ENCODE results near the gene ELL2. TPM values are rescaled to one million over a fixed set of nuclear protein-coding genes. Genes with fewer than 3 reads are reported as not detected.

ELL2 gene
- total RNA-seq, 1 donor from 2014 or later: 52.8 TPM

- DNase-seq (ENCODE audit: low read depth): no peak
- no peak overlapping the region for H3K4me3 ChIP-seq (ENCODE audit: low read depth, low read length)
- no peak for TF ChIP-seq CTCF (conservative IDR thresholded peaks at IDR 0.05; ENCODE audit: low read depth, low read length)
Observed at GRCh38 chr5:95970359-95970704, 8.7 kb upstream of the ELL2 start.

GRCh38 chr5:95969651-95970358, 8.2 kb upstream of the ELL2 start:
- no peak overlapping the region for H3K4me3 ChIP-seq (ENCODE audit: low read depth, low read length)
- TF ChIP-seq CTCF (conservative IDR thresholded peaks at IDR 0.05; ENCODE audit: low read depth, low read length): no peak
- DNase-seq (ENCODE audit: low read depth): no peak

GRCh38 chr5:95969055-95969454, 7.4 kb upstream of the ELL2 start:
- TF ChIP-seq CTCF (conservative IDR thresholded peaks at IDR 0.05; ENCODE audit: low read depth, low read length): no peak
- no peak for DNase-seq (ENCODE audit: low read depth)

GRCh38 chr5:95967236-95967635, 5.6 kb upstream of the ELL2 start:
- H3K4me3 ChIP-seq (ENCODE audit: low read depth, low read length): no peak overlapping the region
- TF ChIP-seq CTCF (conservative IDR thresholded peaks at IDR 0.05; ENCODE audit: low read depth, low read length): no peak
- DNase-seq (ENCODE audit: low read depth): no peak

More at GRCh38 chr5:95969055-95969454, 7.4 kb upstream of the ELL2 start:
- H3K4me3 ChIP-seq (ENCODE audit: low read depth, low read length): no peak overlapping the region

GRCh38 chr5:95966005-95966404, 4.4 kb upstream of the ELL2 start:
- no peak for TF ChIP-seq CTCF (conservative IDR thresholded peaks at IDR 0.05; ENCODE audit: low read depth, low read length)
- no peak overlapping the region for H3K4me3 ChIP-seq (ENCODE audit: low read depth, low read length)
- no peak for DNase-seq (ENCODE audit: low read depth)

- no peak for TF ChIP-seq CTCF (conservative IDR thresholded peaks at IDR 0.05; ENCODE audit: low read depth, low read length)
- DNase-seq (ENCODE audit: low read depth): no peak
- H3K4me3 ChIP-seq (ENCODE audit: low read depth, low read length): no peak overlapping the region
Observed at GRCh38 chr5:95963650-95964410, 2.2 kb upstream of the ELL2 start.
